ENCODE data around the gene MCF2L.

MCF2L gene

GRCh38 chr13:112963641-112964040 lies 5.4 kb upstream of the MCF2L start:
- DNase-seq: no peak

- no peak for DNase-seq
Measured at GRCh38 chr13:112964971-112965492, 4.0 kb upstream of the MCF2L start.

- DNase-seq: no peak
Measured at GRCh38 chr13:112965573-112966115, 3.4 kb upstream of the MCF2L start.

GRCh38 chr13:112966776-112967175 lies 2.2 kb upstream of the MCF2L start:
- no peak for DNase-seq

- no peak for DNase-seq
Measured at GRCh38 chr13:112967686-112968379, 1.2 kb upstream of the MCF2L start.

- peak; percentile 33 for DNase-seq
Measured at GRCh38 chr13:112968380-112968909, 569 bp upstream of the MCF2L start.

- no peak for DNase-seq
Measured at GRCh38 chr13:112969692-112970338, 801 bp downstream of the MCF2L start.

GRCh38 chr13:112970552-112971287 lies 1.7 kb downstream of the MCF2L start:
- no peak for DNase-seq

- DNase-seq: no peak
Measured at GRCh38 chr13:112971288-112971643, 2.3 kb downstream of the MCF2L start.

- DNase-seq: no peak
Measured at GRCh38 chr13:112972258-112972657, 3.2 kb downstream of the MCF2L start.

GRCh38 chr13:112972867-112973576 lies 4.0 kb downstream of the MCF2L start:
- DNase-seq: no peak

GRCh38 chr13:112973577-112973951 lies 4.5 kb downstream of the MCF2L start:
- DNase-seq: no peak

- no peak for DNase-seq
Measured at GRCh38 chr13:112974125-112974524, 5.1 kb downstream of the MCF2L start.

- DNase-seq: no peak
Measured at GRCh38 chr13:112974671-112975070, 5.7 kb downstream of the MCF2L start.

GRCh38 chr13:112975401-112975939 lies 6.5 kb downstream of the MCF2L start:
- no peak for DNase-seq

GRCh38 chr13:112976526-112976925 lies 7.5 kb downstream of the MCF2L start:
- DNase-seq: no peak

GRCh38 chr13:112977091-112977490 lies 8.1 kb downstream of the MCF2L start:
- no peak for DNase-seq

GRCh38 chr13:112977525-112977924 lies 8.5 kb downstream of the MCF2L start:
- no peak for DNase-seq

GRCh38 chr13:112978561-112979405 lies 9.8 kb downstream of the MCF2L start:
- DNase-seq: no peak

GRCh38 chr13:112979406-112979902 lies 10.4 kb downstream of the MCF2L start:
- no peak for DNase-seq

GRCh38 chr13:112980434-112980833 lies 11.4 kb downstream of the MCF2L start:
- no peak for DNase-seq
